PC-3 (cell line): ENCODE results near the gene POLRMT.

ENCODE experiments used
- CTCF ChIP-seq: fragments of 300-600 bp; sonication (generic); conservative IDR thresholded peaks from 2 replicates; pipeline ENCODE4 v1.5.1; 2017; ENCODE audit warnings: antibody characterized with exemption, low read depth, mild to moderate bottlenecking, low read length
- EZH2phosphoT487 ChIP-seq: fragments of 300-600 bp; sonication (generic); IDR thresholded peaks from 2 replicates; pipeline ENCODE4 v1.6.1; 2018; ENCODE audit warnings: mild to moderate bottlenecking, antibody characterized with exemption, low read length, borderline replicate concordance

- no peak for TF ChIP-seq CTCF
- TF ChIP-seq EZH2phosphoT487 = no peak
Observed at GRCh38 chr19:582497-583197, 50.7 kb downstream of the POLRMT start.
